ENCODE measurements around the gene RTTN. TPM values are rescaled to one million over a fixed set of nuclear protein-coding genes. Genes with fewer than 3 reads are reported as not detected.
"Not testable (repeated sequence)": the region's sequence is repeated elsewhere in the genome, so short reads cannot be mapped to it uniquely, and the experiment has no call there.

The RTTN gene
- total RNA-seq, 2 donors from 2014 or later = 21.8 to 73.7 TPM

DNA sequence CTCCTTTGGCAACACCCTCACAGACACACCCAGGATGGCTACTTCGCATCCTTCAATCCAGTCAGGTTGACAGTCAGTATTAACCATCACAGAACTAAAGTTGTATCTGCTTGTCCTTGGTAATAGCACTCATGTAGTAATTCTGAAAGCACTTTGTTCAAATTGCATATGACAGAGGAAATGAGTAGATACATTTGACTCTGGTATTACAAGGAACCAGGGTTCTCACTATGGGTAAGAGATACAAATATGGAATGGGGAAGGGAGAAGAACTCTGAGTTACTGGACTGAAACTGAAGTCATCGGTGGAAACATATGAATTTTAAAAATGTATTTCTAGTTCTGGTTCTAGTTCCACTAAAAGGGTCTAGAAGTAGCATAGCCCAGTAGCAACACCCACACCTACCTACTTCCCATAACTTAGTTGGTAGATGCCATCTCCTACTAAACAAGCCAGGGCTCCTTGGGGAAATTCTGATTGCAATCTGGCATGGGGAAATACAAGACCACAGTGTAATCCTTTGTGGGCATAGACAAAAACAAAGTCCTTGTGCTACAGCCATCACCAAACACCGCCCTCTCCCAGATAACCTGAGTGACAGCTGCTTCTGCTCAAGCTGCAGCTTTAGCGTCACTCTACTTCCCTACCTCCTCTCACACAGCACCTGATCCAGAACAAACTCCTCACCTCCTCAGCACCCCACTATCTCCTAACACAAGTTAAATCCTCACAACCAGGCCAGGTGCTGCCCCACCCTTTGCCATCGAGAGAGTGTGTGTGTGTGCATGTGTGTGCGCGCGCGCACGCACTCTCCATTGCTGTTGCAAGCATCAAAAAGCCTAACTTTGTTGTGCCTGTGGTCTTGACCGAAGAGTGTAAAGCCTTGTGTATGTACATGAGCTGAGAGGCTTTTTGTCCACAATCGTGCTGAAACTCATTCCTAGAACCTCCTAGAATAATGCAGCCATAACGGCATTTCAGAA, 226.5 kb downstream of the RTTN start:
- H3K4me3 Mint-ChIP-seq = peak overlapping the region; percentile 79
- no peak for DNase-seq (ENCODE audit: low spot score)
- H3K27ac Mint-ChIP-seq = peak overlapping the region; percentile 88 to 93
- H3K4me1 Mint-ChIP-seq (ENCODE audit: low read depth in 2 of 2) = peaks cover 68 to 71% of the 10 kb centered on the region in 2 donors
- peak; percentile 89 for ATAC-seq
- H3K27me3 Mint-ChIP-seq = no peaks in the 10 kb centered on the region
- H3K9me3 Mint-ChIP-seq = peaks cover 13% of the 10 kb centered on the region
- H3K36me3 Mint-ChIP-seq = peaks cover 43% of the 10 kb centered on the region

DNA sequence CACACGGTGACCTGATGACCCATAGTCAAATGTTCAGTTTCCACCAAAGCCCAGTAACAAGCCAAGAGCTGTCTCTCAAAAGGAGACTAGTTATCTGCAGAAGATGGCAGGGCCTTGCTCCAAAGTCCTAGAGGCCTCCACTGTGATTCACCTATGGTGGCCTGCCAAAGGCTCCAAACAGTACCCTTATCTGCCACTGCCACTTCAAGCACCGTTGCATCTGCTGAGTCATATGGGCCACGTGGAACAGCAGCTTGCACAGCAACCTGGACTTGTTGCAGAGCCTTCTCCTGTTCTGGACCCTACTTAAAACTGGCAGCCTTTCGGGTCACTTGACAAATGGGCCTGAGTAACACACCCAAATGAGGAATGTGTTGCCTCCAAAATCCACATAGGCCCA, 230.2 kb downstream of the RTTN start:
- H3K27me3 Mint-ChIP-seq = not testable (repeated sequence)

DNA sequence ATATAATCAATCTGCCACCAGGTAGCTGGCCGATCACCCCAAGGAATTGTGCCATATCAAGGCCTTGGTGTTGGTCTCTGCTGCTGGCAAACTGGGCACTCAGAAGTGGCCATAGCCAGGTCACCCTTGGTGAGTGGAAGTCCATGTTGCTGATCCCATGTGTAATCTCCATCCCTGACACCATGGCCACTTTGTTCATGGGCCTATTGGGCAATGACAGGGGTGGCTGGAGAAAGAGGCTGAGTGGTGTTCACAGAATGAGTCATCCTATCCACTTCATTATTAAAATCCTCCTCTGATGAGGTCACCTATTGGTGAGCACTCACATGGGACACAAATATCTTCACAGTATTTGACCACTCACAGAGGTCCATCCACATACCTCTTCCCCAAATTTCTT, 231.1 kb downstream of the RTTN start:
- no peak overlapping the region for H3K4me3 Mint-ChIP-seq
- ATAC-seq = no peak
- H3K36me3 Mint-ChIP-seq = peaks cover 38% of the 10 kb centered on the region
- H3K4me1 Mint-ChIP-seq (ENCODE audit: low read depth in 2 of 2) = peaks cover 35 to 42% of the 10 kb centered on the region in 2 donors
- H3K9me3 Mint-ChIP-seq = peaks cover 8% of the 10 kb centered on the region
- no peak for DNase-seq (ENCODE audit: low spot score)
- no peaks in the 10 kb centered on the region for H3K27me3 Mint-ChIP-seq
- peak overlapping the region in 1 of 2 donors; percentile 24 for H3K27ac Mint-ChIP-seq

More for the DNA sequence above, 230.2 kb downstream of the RTTN start:
- Mint-ChIP-seq H3K36me3 (peaks cover 44% of the 10 kb centered on the region), H3K27ac (peak overlapping the region in 1 of 2 donors; percentile 24), H3K9me3 (peaks cover 12% of the 10 kb centered on the region), H3K4me1 (ENCODE audit: low read depth in 2 of 2) (peaks cover 37 to 45% of the 10 kb centered on the region in 2 donors)
- H3K4me3 Mint-ChIP-seq; DNase-seq (ENCODE audit: low spot score); ATAC-seq: not testable (repeated sequence)

DNA sequence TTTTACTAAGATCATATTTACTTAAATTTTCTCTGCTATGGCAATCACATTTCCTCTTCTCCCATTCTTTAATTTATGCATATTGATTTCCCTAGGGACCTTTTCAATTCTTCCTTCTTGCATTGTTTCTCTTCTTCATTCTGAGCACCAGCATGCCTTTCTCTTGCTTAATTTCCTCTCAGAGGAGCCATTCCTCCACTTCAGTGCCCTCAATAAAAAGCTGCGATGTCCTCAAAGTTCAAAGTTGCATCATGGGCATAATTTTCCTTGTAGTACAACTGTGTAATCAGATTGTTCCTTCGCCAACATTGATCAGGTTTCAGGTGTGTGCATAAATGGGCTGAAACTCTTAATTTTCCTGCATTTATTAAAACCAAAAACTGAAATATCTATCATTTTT, 236.0 kb downstream of the RTTN start:
- no peak for ATAC-seq
- Mint-ChIP-seq H3K4me3 (no peak overlapping the region), H3K4me1 (ENCODE audit: low read depth in 2 of 2) (peaks cover 19 to 32% of the 10 kb centered on the region in 2 donors), H3K27me3 (no peaks in the 10 kb centered on the region), H3K9me3 (no peaks in the 10 kb centered on the region), H3K36me3 (peaks cover 17% of the 10 kb centered on the region), H3K27ac (no peak overlapping the region)
- DNase-seq (ENCODE audit: low spot score) = no peak

DNA sequence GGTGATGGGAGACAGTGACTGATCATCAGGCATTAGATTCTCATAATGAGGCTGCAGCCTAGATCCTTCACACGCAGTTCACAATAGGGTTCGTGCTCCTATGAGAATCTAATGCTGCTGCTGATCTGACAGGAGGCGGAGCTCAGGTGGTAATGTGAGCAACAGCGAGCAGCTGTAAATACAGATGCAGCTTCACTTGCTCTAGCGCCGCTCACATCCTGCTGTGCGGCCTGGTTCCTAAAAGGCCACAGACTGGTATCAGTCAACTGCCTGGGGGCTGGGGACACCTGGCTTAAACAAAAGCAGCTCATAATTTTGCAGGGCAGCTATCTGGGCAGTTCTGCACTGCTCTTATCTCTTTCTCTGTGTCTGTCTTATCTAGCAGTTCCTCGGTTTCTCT, 237.4 kb downstream of the RTTN start:
- Mint-ChIP-seq H3K36me3 (peaks cover 15% of the 10 kb centered on the region), H3K4me1 (ENCODE audit: low read depth in 2 of 2) (peaks cover 19 to 34% of the 10 kb centered on the region in 2 donors), H3K27me3 (no peaks in the 10 kb centered on the region), H3K4me3 (no peak overlapping the region), H3K27ac (peak overlapping the region in 1 of 2 donors; percentile 9), H3K9me3 (peaks cover 4% of the 10 kb centered on the region)
- ATAC-seq (no peak), DNase-seq (ENCODE audit: low spot score) (no peak)

DNA sequence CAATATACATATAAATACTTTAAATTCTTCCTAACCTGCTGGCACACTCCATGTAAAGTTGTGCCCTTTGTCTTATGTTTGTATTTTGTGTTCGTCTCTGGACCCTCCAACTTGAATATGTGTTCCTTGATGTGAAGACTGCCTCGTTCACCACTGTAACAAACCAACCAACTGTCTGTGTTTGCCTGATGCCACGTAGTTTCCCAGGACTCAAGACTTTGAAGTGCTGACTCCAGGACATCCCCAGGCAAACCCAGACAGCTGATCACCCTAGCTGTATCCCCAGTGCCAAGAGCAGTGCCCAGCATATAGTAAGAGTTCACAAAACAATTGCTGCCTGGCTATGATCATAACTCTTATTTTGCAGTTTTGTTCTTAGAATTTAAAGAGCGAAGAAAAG, 242.3 kb downstream of the RTTN start:
- peaks cover 5% of the 10 kb centered on the region for H3K36me3 Mint-ChIP-seq
- peaks cover 8% of the 10 kb centered on the region for H3K9me3 Mint-ChIP-seq
- H3K4me3 Mint-ChIP-seq = no peak overlapping the region
- H3K27ac Mint-ChIP-seq = peak overlapping the region in 1 of 2 donors; percentile 68
- no peak for DNase-seq (ENCODE audit: low spot score)
- ATAC-seq = no peak
- no peaks in the 10 kb centered on the region for H3K27me3 Mint-ChIP-seq
- H3K4me1 Mint-ChIP-seq (ENCODE audit: low read depth in 2 of 2) = peaks cover 25 to 27% of the 10 kb centered on the region in 2 donors

GRCh38 chr18:69961718-69962117, 243.8 kb downstream of the RTTN start:
- ATAC-seq (no peak), DNase-seq (ENCODE audit: low spot score) (no peak)
- H3K4me1 Mint-ChIP-seq (ENCODE audit: low read depth in 2 of 2) = peaks cover 17 to 33% of the 10 kb centered on the region in 2 donors
- H3K27ac Mint-ChIP-seq = no peak overlapping the region
- H3K36me3 Mint-ChIP-seq = peaks cover 5% of the 10 kb centered on the region
- H3K4me3 Mint-ChIP-seq = no peak overlapping the region
- H3K9me3 Mint-ChIP-seq = peaks cover 8% of the 10 kb centered on the region
- no peaks in the 10 kb centered on the region for H3K27me3 Mint-ChIP-seq

DNA sequence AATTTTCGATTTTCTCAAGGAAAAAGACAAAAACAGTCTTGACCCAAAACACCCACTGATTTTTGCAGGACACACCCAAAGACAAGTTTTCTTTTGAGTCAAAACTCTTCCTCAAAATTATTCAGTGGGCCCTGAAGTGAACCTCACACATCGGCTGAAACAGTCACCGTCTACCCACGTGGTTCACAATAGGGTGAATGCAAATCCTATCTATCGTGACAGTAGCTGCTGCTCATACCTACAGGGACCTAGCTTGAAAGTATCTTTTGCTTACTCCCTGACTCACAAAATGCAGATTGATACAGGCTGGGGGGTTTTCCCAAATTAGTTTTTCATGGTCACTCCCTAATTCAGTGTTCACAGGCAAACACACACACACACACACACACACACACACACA, 247.1 kb downstream of the RTTN start:
- H3K9me3 Mint-ChIP-seq = peaks cover 7% of the 10 kb centered on the region
- ATAC-seq (peak; percentile 88 to 89), DNase-seq (ENCODE audit: low spot score) (peak; percentile 69)
- no peak overlapping the region for H3K27ac Mint-ChIP-seq
- H3K36me3 Mint-ChIP-seq = peaks cover under 1% of the 10 kb centered on the region
- H3K4me3 Mint-ChIP-seq = no peak overlapping the region
- H3K4me1 Mint-ChIP-seq (ENCODE audit: low read depth in 2 of 2) = peaks cover 17 to 36% of the 10 kb centered on the region in 2 donors
- no peaks in the 10 kb centered on the region for H3K27me3 Mint-ChIP-seq

DNA sequence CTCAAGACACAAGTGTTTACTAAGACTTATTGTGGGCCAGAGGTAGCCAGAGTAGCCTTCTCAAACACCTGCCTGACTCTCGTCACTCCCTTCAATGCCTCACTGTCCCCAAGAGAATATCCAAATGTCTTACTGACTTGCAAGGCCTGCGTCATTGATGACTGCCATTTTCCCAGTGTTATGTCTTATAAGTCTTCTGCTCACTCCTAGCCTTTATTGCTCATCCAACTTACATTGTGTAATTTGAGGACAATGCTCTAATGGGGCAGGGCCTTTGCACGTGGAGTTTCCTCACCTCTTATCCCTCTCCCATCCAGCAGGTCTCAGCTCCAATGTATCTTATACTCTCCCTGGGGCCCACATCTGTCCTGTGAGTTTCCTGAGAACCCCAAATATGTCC, 247.7 kb downstream of the RTTN start:
- peaks cover 7% of the 10 kb centered on the region for H3K36me3 Mint-ChIP-seq
- H3K27me3 Mint-ChIP-seq = no peaks in the 10 kb centered on the region
- H3K4me3 Mint-ChIP-seq = no peak overlapping the region
- H3K27ac Mint-ChIP-seq = no peak overlapping the region
- DNase-seq (ENCODE audit: low spot score) = no peak
- H3K4me1 Mint-ChIP-seq (ENCODE audit: low read depth in 2 of 2) = peaks cover 13 to 40% of the 10 kb centered on the region in 2 donors
- ATAC-seq = no peak
- H3K9me3 Mint-ChIP-seq = peaks cover 4% of the 10 kb centered on the region

GRCh38 chr18:69956665-69957620, 248.5 kb downstream of the RTTN start:
- no peaks in the 10 kb centered on the region for H3K27me3 Mint-ChIP-seq
- H3K36me3 Mint-ChIP-seq = peaks cover 9% of the 10 kb centered on the region
- H3K27ac Mint-ChIP-seq = no peak overlapping the region
- H3K4me1 Mint-ChIP-seq (ENCODE audit: low read depth in 2 of 2) = peaks cover 14 to 42% of the 10 kb centered on the region in 2 donors
- DNase-seq (ENCODE audit: low spot score) (no peak), ATAC-seq (peak in 1 of 2 donors; percentile 67)
- no peak overlapping the region for H3K4me3 Mint-ChIP-seq
- H3K9me3 Mint-ChIP-seq = peaks cover 4% of the 10 kb centered on the region

- Mint-ChIP-seq H3K27me3 (no peaks in the 10 kb centered on the region), H3K4me1 (ENCODE audit: low read depth in 2 of 2) (peaks cover 17 to 49% of the 10 kb centered on the region in 2 donors), H3K36me3 (peaks cover 17% of the 10 kb centered on the region), H3K9me3 (peaks cover 4% of the 10 kb centered on the region), H3K4me3 (no peak overlapping the region), H3K27ac (no peak overlapping the region)
- DNase-seq (ENCODE audit: low spot score) = no peak
- peak; percentile 55 to 67 for ATAC-seq
Observed at GRCh38 chr18:69956057-69956456, 249.4 kb downstream of the RTTN start.

DNA sequence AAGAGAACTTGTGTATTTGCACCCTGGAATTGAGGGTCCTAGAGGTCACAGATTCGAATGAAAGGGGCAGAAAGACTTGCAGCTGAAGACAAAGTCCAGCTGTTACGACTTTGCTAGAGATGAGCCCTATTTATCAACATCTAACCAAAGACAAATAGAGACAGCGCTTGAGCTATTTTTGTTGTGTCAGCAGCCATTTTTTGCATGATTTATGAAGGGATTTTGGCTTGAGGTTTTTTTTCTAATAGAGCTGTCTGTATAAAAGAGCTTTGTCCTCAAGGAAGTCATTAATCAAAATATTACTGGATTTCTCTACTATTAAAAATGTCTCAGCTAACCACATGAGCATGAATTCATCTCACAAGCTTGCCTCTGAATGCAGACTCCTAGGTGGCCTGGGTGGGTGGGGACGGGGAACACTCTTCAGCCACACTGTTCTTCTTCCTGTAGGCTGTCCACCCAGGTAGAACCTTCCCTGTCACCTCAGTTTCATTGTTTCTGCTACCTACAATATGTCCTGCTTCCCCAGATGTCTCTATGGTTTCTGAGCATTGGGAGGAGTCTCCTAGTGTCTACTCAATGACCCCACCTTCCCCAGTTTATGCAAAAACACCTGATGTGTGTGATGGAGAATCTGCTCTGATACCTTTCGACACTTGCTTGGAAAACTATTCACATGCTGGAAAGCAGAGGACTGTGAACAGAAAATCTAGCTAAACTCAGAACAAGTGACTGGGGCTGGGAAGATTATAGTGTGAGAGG, 250.6 kb downstream of the RTTN start:
- Mint-ChIP-seq H3K27ac (no peak overlapping the region), H3K27me3 (no peaks in the 10 kb centered on the region), H3K9me3 (peaks cover 4% of the 10 kb centered on the region), H3K4me3 (no peak overlapping the region), H3K36me3 (peaks cover 17% of the 10 kb centered on the region), H3K4me1 (ENCODE audit: low read depth in 2 of 2) (peaks cover 17 to 49% of the 10 kb centered on the region in 2 donors)
- no peak for DNase-seq (ENCODE audit: low spot score)
- no peak for ATAC-seq

DNA sequence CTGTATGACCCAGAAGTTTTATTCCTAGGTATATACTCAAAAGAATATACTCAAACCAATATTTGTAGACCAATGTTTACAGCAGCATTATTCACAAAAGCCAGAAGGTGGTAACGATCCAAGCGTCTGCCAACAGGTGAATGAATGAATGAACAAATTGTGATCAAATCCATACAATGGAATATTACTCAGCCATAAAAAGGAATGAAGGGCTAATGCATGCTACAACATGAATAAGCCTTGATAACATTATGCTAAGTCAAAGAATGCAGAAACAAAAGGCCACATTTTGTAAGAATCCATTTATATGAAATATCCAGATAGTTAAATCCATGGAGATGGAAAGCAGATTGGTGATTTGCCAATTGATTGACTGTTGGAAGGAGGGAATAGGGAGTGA, 252.3 kb downstream of the RTTN start:
- Mint-ChIP-seq H3K9me3 (no peaks in the 10 kb centered on the region), H3K4me1 (ENCODE audit: low read depth in 2 of 2) (peaks cover 19 to 34% of the 10 kb centered on the region in 2 donors), H3K36me3 (peaks cover 17% of the 10 kb centered on the region), H3K4me3 (peak overlapping the region; percentile 47), H3K27ac (peak overlapping the region; percentile 15 to 29), H3K27me3 (no peaks in the 10 kb centered on the region)
- no peak for ATAC-seq
- DNase-seq (ENCODE audit: low spot score) = no peak

Data from natural killer cell treated with Interleukin-12 subunit alpha and Interleukin-12 subunit beta and Interleukin-15 and Interleukin-18, amount 100 ng/mL, for 72 hours (primary cell).